Measurements from ENCODE around the gene ITPR1. TPM values are rescaled to one million over a fixed set of nuclear protein-coding genes. Genes with fewer than 3 reads are reported as not detected.

ITPR1 gene
- total RNA-seq, 1 donor from 2014 or later = 143 TPM

GRCh38 chr3:4744405-4745234, 251.5 kb downstream of the ITPR1 start:
- intact Hi-C loops (cut with micrococcal nuclease) = no loop called here
- Mint-ChIP-seq H3K4me1 (peaks cover 13% of the 10 kb centered on the region), H3K36me3 (ENCODE audit: low read depth) (peaks cover 95% of the 10 kb centered on the region), H3K27ac (no peak overlapping the region), H3K9me3 (no peaks in the 10 kb centered on the region), H3K27me3 (no peaks in the 10 kb centered on the region), H3K4me3 (no peak overlapping the region)
- DNase-seq (no peak), ATAC-seq (ENCODE audit: low read depth) (no peak)
- ChIA-PET CTCF (no interaction called here), POLR2A (no interaction called here)
- TF ChIP-seq CTCF (IDR thresholded peaks at IDR 0.05) = no peak

- Mint-ChIP-seq H3K36me3 (ENCODE audit: low read depth) (peaks cover 94% of the 10 kb centered on the region), H3K27me3 (no peaks in the 10 kb centered on the region), H3K9me3 (no peaks in the 10 kb centered on the region), H3K4me3 (no peak overlapping the region), H3K27ac (no peak overlapping the region), H3K4me1 (peaks cover 9% of the 10 kb centered on the region)
- intact Hi-C loops (cut with micrococcal nuclease) = no loop called here
- TF ChIP-seq CTCF (IDR thresholded peaks at IDR 0.05) = no peak
- ChIA-PET CTCF (no interaction called here), POLR2A (no interaction called here)
- no peak for ATAC-seq (ENCODE audit: low read depth)
- DNase-seq = no peak
Measured at GRCh38 chr3:4745235-4745610, 252.1 kb downstream of the ITPR1 start.

GRCh38 chr3:4746241-4746958, 253.3 kb downstream of the ITPR1 start:
- H3K36me3 Mint-ChIP-seq (ENCODE audit: low read depth) = peaks cover 93% of the 10 kb centered on the region
- no peaks in the 10 kb centered on the region for H3K27me3 Mint-ChIP-seq
- peaks cover 13% of the 10 kb centered on the region for H3K4me1 Mint-ChIP-seq
- TF ChIP-seq CTCF (IDR thresholded peaks at IDR 0.05) = no peak
- no peak for ATAC-seq (ENCODE audit: low read depth)
- no peak for DNase-seq
- CTCF ChIA-PET = interaction anchor here (1.2 kb wide), 1 partner anchor 35 kb away, joined by 3 read pairs; no protein-coding TSS in a partner anchor
- H3K9me3 Mint-ChIP-seq = no peaks in the 10 kb centered on the region
- H3K4me3 Mint-ChIP-seq = no peak overlapping the region
- H3K27ac Mint-ChIP-seq = peak overlapping the region; percentile 50
- intact Hi-C loops (cut with micrococcal nuclease) = no loop called here
- POLR2A ChIA-PET = no interaction called here

- no peak for DNase-seq
- no peak overlapping the region for H3K4me3 Mint-ChIP-seq
- no peak for ATAC-seq (ENCODE audit: low read depth)
- POLR2A ChIA-PET = no interaction called here
- CTCF ChIA-PET = interaction anchor here (0.8 kb wide), 1 partner anchor 36 kb away, joined by 3 read pairs; no protein-coding TSS in a partner anchor
- TF ChIP-seq CTCF (IDR thresholded peaks at IDR 0.05) = no peak
- peaks cover 24% of the 10 kb centered on the region for H3K4me1 Mint-ChIP-seq
- H3K27me3 Mint-ChIP-seq = no peaks in the 10 kb centered on the region
- no peak overlapping the region for H3K27ac Mint-ChIP-seq
- intact Hi-C loops (cut with micrococcal nuclease) = no loop called here
- peaks cover 89% of the 10 kb centered on the region for H3K36me3 Mint-ChIP-seq (ENCODE audit: low read depth)
- no peaks in the 10 kb centered on the region for H3K9me3 Mint-ChIP-seq
Measured at GRCh38 chr3:4748127-4748526, 255.0 kb downstream of the ITPR1 start.

GRCh38 chr3:4748701-4749378, 255.7 kb downstream of the ITPR1 start:
- POLR2A ChIA-PET = no interaction called here
- peaks cover 27% of the 10 kb centered on the region for H3K4me1 Mint-ChIP-seq
- peak overlapping the region; percentile 12 for H3K27ac Mint-ChIP-seq
- no peaks in the 10 kb centered on the region for H3K27me3 Mint-ChIP-seq
- intact Hi-C loops (cut with micrococcal nuclease) = no loop called here
- peaks cover 89% of the 10 kb centered on the region for H3K36me3 Mint-ChIP-seq (ENCODE audit: low read depth)
- no peak overlapping the region for H3K4me3 Mint-ChIP-seq
- DNase-seq = no peak
- TF ChIP-seq CTCF (IDR thresholded peaks at IDR 0.05) = no peak
- H3K9me3 Mint-ChIP-seq = no peaks in the 10 kb centered on the region
- CTCF ChIA-PET = interaction anchor here (4.4 kb wide), 1 partner anchor 310 kb away, joined by 14 read pairs; no protein-coding TSS in a partner anchor
- no peak for ATAC-seq (ENCODE audit: low read depth)

All from activated B cell treated with CpG ODN at 0.5 μM for 24 hours (primary cell).